HG03066 (cell line): Measurements from ENCODE around the gene UTY.

Experiments used
- ATAC-seq: cut with Tn5 transposase; IDR thresholded peaks from one replicate; pipeline ENCODE4 v1.9.1; 2021; ENCODE audit warnings: low read depth; ENCODE audit not compliant: unreplicated experiment

The UTY gene

GRCh38 chrY:13479828-13480227 lies at the start of gene UTY:
Gene UTY (minus strand): TSS chrY:13480033. CDS start chrY:13479665, 368 bp downstream.
- peak; percentile 92 for ATAC-seq

GRCh38 chrY:13520474-13520873 lies 40.6 kb upstream of the UTY start:
- ATAC-seq, result no peak

GRCh38 chrY:13501215-13501614 lies 21.4 kb upstream of the UTY start:
- ATAC-seq, result no peak

- no peak for ATAC-seq
Observed at GRCh38 chrY:13493737-13494136, 13.9 kb upstream of the UTY start.

GRCh38 chrY:13492408-13492807 lies 12.6 kb upstream of the UTY start:
- no peak for ATAC-seq

GRCh38 chrY:13488738-13489137 lies 8.9 kb upstream of the UTY start:
- ATAC-seq, result no peak

- ATAC-seq, result peak; percentile 35
Observed at GRCh38 chrY:13479121-13479711, 617 bp downstream of the UTY start.

- ATAC-seq, result no peak
Observed at GRCh38 chrY:13478126-13478785, 1.6 kb downstream of the UTY start.

- ATAC-seq, result no peak
Observed at GRCh38 chrY:13474997-13475396, 4.8 kb downstream of the UTY start.

GRCh38 chrY:13451572-13451971 lies 28.3 kb downstream of the UTY start:
- ATAC-seq, result no peak

GRCh38 chrY:13450596-13451130 lies 29.2 kb downstream of the UTY start:
- no peak for ATAC-seq

- ATAC-seq, result no peak
Observed at GRCh38 chrY:13445566-13445965, 34.3 kb downstream of the UTY start.

- no peak for ATAC-seq
Observed at GRCh38 chrY:13443146-13443545, 36.7 kb downstream of the UTY start.

- ATAC-seq, result no peak
Observed at GRCh38 chrY:13440811-13441210, 39.0 kb downstream of the UTY start.

GRCh38 chrY:13435968-13436937 lies 43.6 kb downstream of the UTY start:
- peak; percentile 78 for ATAC-seq

- ATAC-seq, result no peak
Observed at GRCh38 chrY:13435206-13435967, 44.4 kb downstream of the UTY start.

- ATAC-seq, result no peak
Observed at GRCh38 chrY:13432293-13433025, 47.4 kb downstream of the UTY start.

- no peak for ATAC-seq
Observed at GRCh38 chrY:13429551-13429950, 50.3 kb downstream of the UTY start.

GRCh38 chrY:13423281-13423732 lies 56.5 kb downstream of the UTY start:
- no peak for ATAC-seq
